GM12892 (cell line): ENCODE results near the gene C1orf232.
A peak's percentile ranks its signal among the peaks of the same experiment; 100 is the strongest.

ENCODE experiments used
- DNase-seq: peaks from one replicate; pipeline ENCODE4 v3.0.0; 2011; ENCODE audit not compliant: insufficient read length
- FAIRE-seq: peaks from 2 replicates; lab custom pipeline; 2011; peaks lifted over from hg19 to GRCh38; lab: Jason Lieb, UNC
- POLR2A ChIP-seq: IDR thresholded peaks from 2 replicates; pipeline ENCODE4 v1.6.1; 2011; ENCODE audit warnings: low read depth, low read length, control low read depth
- POLR2AphosphoS5 ChIP-seq: IDR thresholded peaks from 2 replicates; pipeline ENCODE4 v1.6.1; 2011; ENCODE audit warnings: low read depth, low read length, control low read depth
- TAF1 ChIP-seq: IDR thresholded peaks from 2 replicates; pipeline ENCODE4 v1.6.1; 2011; ENCODE audit warnings: low read depth, mild to moderate bottlenecking, control low read depth, low read length, borderline replicate concordance

C1orf232 gene

DNA sequence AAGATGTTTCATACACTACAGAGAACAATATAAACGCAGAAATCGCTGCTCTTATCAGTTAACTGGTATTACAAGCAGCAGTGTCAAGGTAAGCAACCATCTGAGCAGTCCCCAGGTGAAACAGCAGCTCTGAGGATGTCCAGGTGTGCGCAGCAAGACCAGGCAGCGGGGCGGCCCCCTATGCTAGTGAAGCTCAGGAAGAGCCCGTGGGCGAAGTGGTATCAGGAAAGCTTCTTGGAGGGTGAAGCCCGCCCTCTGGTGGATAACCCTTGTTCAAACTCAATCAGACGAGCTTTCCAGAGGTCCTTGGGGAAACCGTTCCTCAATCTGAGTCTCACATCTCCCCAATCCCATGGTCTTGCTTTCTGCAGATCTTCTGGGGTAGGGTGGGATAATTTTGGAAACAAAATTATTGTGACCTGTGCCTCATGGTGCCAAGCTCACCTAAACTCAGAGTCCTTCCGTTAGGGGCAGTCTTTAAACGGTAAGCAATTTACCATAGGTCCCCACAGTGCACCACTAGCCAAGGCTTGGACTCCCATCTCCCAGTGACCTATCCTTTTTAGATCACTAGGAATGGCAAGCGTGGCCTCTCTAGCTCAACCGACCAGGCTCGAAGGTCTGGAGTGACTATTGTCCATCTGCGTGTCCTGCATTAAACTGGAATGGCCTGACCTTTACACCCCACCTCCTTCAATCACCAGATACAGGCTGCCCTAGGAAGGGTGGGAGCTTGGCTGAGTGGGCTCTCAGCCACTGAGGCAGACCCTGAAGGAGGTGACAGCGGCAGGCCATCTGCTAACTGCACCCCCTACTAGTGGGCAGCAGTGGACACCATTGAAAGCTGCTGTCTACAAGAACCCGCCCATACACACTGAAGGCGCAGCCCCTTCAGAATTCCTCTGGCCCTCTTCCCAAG, 23.5 kb downstream of the C1orf232 start:
- FAIRE-seq (peak; percentile 90), DNase-seq (no peak)
- TF ChIP-seq POLR2A (no peak), POLR2AphosphoS5 (no peak), TAF1 (no peak)

DNA sequence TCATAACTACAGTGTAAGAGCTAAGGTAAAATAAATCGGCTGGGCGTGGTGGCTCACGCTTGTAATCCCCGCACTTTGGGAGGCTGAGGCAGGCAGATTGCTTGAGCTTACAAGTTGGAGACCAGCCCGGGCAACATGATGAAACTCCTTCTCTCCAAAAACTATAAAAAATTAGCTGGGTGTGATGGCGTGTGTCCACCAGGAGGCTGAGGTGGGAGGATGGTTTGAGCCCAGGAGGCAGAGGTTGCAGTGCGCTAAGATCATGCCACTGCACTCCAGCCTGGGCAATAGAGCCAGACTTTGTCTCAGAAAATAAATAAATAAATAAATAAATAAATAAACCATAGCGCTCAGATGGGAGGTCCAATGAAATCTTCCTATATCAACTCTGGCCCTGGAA, 26.6 kb downstream of the C1orf232 start:
- DNase-seq (no peak), FAIRE-seq (no peak)
- no peak for TF ChIP-seq TAF1

GRCh38 chr1:26138974-26139558, 29.7 kb downstream of the C1orf232 start:
- TF ChIP-seq TAF1 = no peak
- no peak for TF ChIP-seq POLR2A
- TF ChIP-seq POLR2AphosphoS5 = no peak
- DNase-seq = no peak
- FAIRE-seq = no peak

DNA sequence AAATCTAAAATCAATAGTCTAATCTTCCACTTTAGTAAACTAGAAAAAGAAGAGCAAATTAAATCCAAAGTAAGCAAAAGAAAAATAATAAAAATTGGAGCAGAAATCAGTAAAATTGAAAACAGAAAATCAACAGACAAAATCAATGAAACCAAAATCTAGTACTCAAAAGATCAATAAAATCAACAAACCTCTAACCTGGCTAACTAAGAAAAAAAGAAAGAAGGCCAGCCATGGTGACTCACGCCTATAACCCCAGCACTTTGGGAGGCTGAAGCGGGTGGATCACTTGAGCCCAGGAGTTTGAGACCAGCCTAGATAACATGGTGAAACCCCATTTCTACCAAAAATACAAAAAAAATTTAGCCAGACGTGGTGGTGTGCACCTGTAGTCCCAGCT, 34.3 kb downstream of the C1orf232 start:
- no peak for FAIRE-seq
- no peak for TF ChIP-seq POLR2A
- no peak for TF ChIP-seq POLR2AphosphoS5
- TF ChIP-seq TAF1 = no peak
- no peak for DNase-seq

- DNase-seq (no peak), FAIRE-seq (no peak)
Measured at GRCh38 chr1:26132834-26133167, 36.0 kb downstream of the C1orf232 start.

DNA sequence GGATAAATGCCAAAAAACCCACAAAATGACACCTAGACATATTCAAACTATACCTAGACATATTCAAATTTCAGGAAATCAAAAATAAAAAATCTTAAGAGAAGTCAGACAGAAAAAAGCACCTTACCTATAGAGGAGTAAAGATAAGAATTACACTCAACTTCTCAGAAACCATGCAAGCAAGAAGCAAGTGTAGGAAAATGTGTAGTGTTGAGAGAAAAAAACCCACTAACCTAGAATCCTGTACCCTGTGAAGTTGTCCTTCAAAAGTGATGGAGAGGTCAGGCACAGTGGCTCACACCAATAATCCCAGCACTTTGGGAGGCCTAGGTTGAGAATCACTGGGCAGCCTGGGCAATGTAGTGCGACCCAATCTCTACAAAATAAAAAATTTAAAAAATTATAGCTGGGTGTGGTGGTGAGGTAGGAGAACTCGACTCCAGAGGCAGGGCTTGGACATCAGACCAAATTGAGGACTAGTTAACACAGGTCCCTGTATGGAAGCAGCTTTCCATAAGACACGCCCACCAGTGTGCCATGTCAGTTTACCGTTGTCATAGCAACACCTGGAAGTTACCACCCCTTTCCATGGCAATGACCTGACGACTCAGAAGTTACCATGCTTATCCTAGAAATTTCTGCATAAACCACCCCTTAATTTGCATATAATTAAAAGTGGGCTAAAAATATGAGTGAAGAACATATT, 36.5 kb downstream of the C1orf232 start:
- DNase-seq = no peak
- FAIRE-seq = no peak
- TF ChIP-seq POLR2AphosphoS5 = no peak
- no peak for TF ChIP-seq TAF1
- no peak for TF ChIP-seq POLR2A

More at GRCh38 chr1:26132834-26133167, 36.0 kb downstream of the C1orf232 start:
- TF ChIP-seq TAF1 = no peak
- TF ChIP-seq POLR2AphosphoS5 = no peak
- no peak for TF ChIP-seq POLR2A

DNA sequence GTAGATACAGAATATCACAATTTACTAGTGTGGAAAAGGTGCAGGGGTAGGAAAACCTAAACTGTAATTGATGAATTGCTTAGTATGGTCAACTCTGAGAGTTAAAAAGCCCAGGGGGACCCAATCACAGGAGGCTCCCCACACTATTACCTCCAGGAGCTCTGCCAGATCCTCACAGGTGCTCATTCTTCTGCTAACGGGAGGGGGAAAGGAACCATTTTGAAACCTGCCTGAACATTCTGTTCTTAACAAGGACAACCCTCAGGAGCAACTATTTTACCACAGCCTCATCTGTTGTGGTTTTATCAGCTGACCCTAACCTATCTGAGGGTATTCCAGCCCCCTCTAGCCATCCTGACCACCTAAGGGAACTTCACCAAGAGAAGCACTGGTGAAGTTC, 38.1 kb downstream of the C1orf232 start:
- no peak for FAIRE-seq
- TF ChIP-seq TAF1 (no peak), POLR2A (no peak), POLR2AphosphoS5 (no peak)

DNA sequence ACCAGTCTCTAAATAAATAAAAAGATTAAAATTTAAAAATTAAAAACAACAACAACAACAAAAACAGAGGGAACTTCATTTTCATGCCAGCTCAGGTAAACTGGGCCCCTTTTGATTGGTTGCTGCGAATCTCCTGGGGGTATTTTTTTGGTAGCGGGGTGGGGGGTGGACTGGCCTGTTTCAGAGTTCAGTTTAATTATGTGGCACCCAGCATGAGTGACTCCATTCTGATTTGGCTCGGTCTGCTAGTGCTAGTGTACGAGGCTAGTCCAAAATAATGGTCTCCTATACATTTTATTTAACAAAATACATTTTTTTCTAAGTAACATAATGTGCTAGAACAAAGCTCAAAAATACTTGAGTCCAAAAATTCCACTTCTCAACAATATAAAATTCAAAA, 39.0 kb downstream of the C1orf232 start:
- no peak for DNase-seq
- TF ChIP-seq POLR2A = no peak
- TF ChIP-seq POLR2AphosphoS5 = no peak
- no peak for TF ChIP-seq TAF1
- FAIRE-seq = no peak

More for the DNA sequence above, 38.1 kb downstream of the C1orf232 start:
- DNase-seq = no peak

DNA sequence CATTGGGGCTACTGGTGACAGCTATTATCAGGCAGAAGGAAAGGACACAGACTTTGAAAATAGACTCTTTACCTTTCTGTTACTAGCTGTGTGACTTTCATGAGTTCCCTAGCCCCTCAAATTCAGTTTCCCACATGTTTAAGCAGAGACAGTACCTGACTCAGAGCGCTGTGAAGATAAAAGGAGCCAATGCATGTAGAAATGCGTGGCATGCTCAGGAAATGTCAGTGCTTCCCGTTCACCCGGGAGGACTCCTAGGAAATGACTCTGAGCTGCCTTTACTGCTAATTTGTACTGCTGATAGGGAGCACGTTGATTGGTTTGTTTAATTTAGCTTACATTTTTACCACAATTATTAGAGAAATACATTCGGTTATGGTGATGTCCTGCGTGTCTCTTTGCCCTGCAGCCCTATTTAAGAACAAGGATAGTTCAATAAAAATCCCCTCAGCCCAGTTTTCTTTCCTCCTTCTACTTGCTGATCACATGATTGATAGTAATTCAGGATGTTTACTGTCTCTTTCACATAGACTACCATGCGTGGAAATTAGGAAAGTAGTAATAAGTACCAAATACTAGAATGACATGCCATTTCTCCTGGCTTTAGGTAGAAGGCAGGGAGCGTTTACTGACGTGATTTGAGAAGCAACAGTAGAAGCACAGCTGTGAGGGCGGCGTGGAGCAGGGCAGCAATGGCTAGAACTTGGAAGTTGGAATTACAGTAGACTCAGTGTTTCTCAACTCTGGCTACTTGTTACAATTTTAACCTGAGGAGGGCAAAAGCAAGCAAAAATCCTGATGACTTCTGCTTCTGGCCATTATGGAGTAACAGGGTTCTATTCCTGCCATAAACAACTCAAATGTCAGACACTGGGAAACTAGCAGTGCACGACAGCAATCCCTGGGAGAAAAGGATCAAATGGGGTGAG, 41.3 kb downstream of the C1orf232 start:
- DNase-seq (no peak), FAIRE-seq (no peak)
- TF ChIP-seq POLR2A (no peak), TAF1 (no peak), POLR2AphosphoS5 (no peak)

DNA sequence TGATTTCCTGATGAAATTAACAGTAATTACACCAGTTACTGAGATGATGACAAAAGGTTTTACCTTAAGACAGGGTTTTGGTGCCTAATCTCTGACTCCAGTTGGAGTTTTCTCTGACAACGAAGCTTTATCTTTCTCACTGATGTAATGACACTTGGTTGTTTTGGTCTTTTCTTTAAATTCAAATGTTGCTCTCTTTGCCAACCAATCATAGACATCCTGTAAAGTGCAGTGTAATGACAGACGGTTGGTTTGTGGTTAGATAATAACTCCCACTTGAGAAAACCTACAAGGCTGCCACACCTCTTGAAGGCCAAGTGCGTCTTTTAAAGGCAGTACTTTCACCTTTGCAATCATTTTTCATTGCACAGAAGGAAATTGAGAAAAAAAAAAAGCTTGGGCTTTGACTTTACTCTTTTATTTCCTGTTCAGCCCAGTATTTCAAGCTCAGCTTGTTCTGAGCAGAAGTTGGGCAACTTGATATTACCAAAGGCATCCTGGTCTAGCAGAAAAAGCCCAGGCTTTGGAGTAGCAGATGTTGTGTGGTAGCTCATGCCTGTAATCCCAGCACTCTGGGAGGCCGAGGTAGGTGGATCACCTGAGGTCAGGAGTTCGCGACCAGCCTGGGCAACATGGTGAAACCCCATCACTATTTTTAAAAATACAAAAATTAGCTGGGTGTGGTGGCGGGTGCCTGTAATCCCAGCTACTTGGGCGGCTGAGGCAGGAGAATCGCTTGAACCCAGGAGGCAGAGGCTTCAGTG, 42.3 kb downstream of the C1orf232 start:
- no peak for TF ChIP-seq POLR2A
- no peak for TF ChIP-seq POLR2AphosphoS5
- no peak for TF ChIP-seq TAF1
- DNase-seq = no peak
- no peak for FAIRE-seq
